HepG2 (cell line): ENCODE results near the gene SDK1. TPM values are rescaled to one million over a fixed set of nuclear protein-coding genes. Genes with fewer than 3 reads are reported as not detected.

Source experiments
- ATAC-seq: fragments of 200-7000 bp; cut with Tn5 transposase; 3 replicates; pipeline ENCODE4 v1.9.1; 2020; ENCODE audit warnings: mild to moderate bottlenecking, moderate library complexity
- BruUV-seq: library from RNA; stranded (reverse); fragments of 400-500 nt; replicated peaks from 2 replicates; lab custom pipeline; 2021; lab: Mats Ljungman, UMichigan
- CTCF ChIA-PET: fragments of 300-600 bp; formaldehyde crosslinking; extraction: SDS; loops from one replicate; lab custom pipeline; 2021; ENCODE audit warnings: low total read pairs, inconsistent platforms, low intra/inter-chr PET ratio; lab: Yijun Ruan, JAX
- POLR2A ChIA-PET: fragments of 350-600 bp; sonication (Branson Sonifier 250); formaldehyde crosslinking; loops from one replicate; lab custom pipeline; 2020; ENCODE audit warnings: antibody characterized with exemption, inconsistent platforms; lab: Yijun Ruan, JAX
- DNase-seq: peaks from one replicate; pipeline ENCODE4 v3.0.0-alpha.2; 2015; ENCODE audit warnings: low spot score
- FAIRE-seq: peaks from 3 replicates; lab custom pipeline; 2011; peaks lifted over from hg19 to GRCh38; lab: Jason Lieb, UNC
- H2AFZ ChIP-seq: one replicate; pipeline ENCODE4 v1.6.1; 2011; ENCODE audit warnings: low read length, inconsistent platforms
- H3K27ac ChIP-seq: fragments of 300-600 bp; 3 replicates; pipeline ENCODE4 v1.8.0; 2011; ENCODE audit warnings: mixed run types, mild to moderate bottlenecking, mixed read lengths, low read length, inconsistent platforms; ENCODE audit not compliant: insufficient read depth; ENCODE audit errors: extremely low read length
- H3K27me3 ChIP-seq, 2 experiments: fragments of 200-600 bp in 1 of 2; 2 replicates in 1 of 2; 3 replicates in 1 of 2; pipeline versions ENCODE4 v1.6.0 to v1.8.0; 2011; ENCODE audit warnings: low read length in 2 of 2, mild to moderate bottlenecking in 2 of 2, moderate library complexity in 2 of 2, inconsistent platforms in 1 of 2; ENCODE audit not compliant: insufficient read depth in 2 of 2, control insufficient read depth in 1 of 2
- H3K36me3 ChIP-seq, 2 experiments: fragments of 200-600 bp in 1 of 2; replicated peaks in 1 of 2; 2 replicates in 1 of 2; 3 replicates in 1 of 2; pipeline versions ENCODE4 v1.5.1 to v1.8.0; 2011; ENCODE audit warnings: low read length in 2 of 2, inconsistent platforms in 1 of 2; ENCODE audit not compliant: insufficient read depth in 2 of 2, control insufficient read depth in 1 of 2
- H3K4me1 ChIP-seq: 2 replicates; pipeline ENCODE4 v1.5.1; 2012; ENCODE audit warnings: low read length, inconsistent platforms; ENCODE audit not compliant: insufficient read depth
- H3K4me2 ChIP-seq: 2 replicates; pipeline ENCODE4 v1.6.0; 2011; ENCODE audit warnings: low read depth, low read length, inconsistent platforms
- H3K4me3 ChIP-seq, 3 experiments: fragments of 200-600 bp in 1 of 3; sonication (generic), shearing (Covaris generic) in 1 of 3; replicated peaks in 1 of 3; 2 replicates each; pipeline ENCODE4 v1.5.1; 2011 to 2016; ENCODE audit warnings: low read length in 3 of 3, inconsistent platforms in 2 of 3, low read depth in 2 of 3, mild to moderate bottlenecking in 2 of 3, control low read depth in 1 of 3, mixed read lengths in 1 of 3; ENCODE audit not compliant: insufficient read depth in 1 of 3
- H3K79me2 ChIP-seq: one replicate; pipeline ENCODE4 v1.6.1; 2011; ENCODE audit warnings: low read length, inconsistent platforms; ENCODE audit not compliant: insufficient read depth
- H3K9ac ChIP-seq: 2 replicates; pipeline ENCODE4 v1.6.0; 2011; ENCODE audit warnings: mild to moderate bottlenecking, low read depth, low read length, inconsistent platforms; ENCODE audit not compliant: insufficient read depth
- H3K9me3 ChIP-seq: 2 replicates; pipeline ENCODE4 v1.5.1; 2012; ENCODE audit warnings: mild to moderate bottlenecking, low read length
- H4K20me1 ChIP-seq: 2 replicates; pipeline ENCODE4 v1.6.0; 2011; ENCODE audit warnings: inconsistent platforms, mild to moderate bottlenecking, low read length, moderate library complexity; ENCODE audit not compliant: insufficient read depth
- CHCHD3 ChIP-seq: sonication (generic); formaldehyde crosslinking; IDR thresholded peaks from 2 replicates; pipeline ENCODE4 v1.8.0; 2022; ENCODE audit warnings: mild to moderate bottlenecking, missing genetic modification reagents, moderate library complexity
- ELF3 ChIP-seq: IDR thresholded peaks from 2 replicates; pipeline ENCODE4 v1.6.1; 2016; ENCODE audit warnings: missing genetic modification reagents, missing compliant biosample characterization
- GATAD1 ChIP-seq: IDR thresholded peaks from 2 replicates; pipeline ENCODE4 v1.6.1; 2016; ENCODE audit warnings: missing genetic modification reagents, missing compliant biosample characterization
- IRF2 ChIP-seq: IDR thresholded peaks from 2 replicates; pipeline ENCODE4 v1.6.1; 2018; ENCODE audit warnings: missing genetic modification reagents, missing compliant biosample characterization
- MAFF ChIP-seq: IDR thresholded peaks from 2 replicates; pipeline ENCODE4 v1.6.1; 2011; ENCODE audit warnings: low read depth, low read length, improper control_type of control experiment
- MXI1 ChIP-seq: IDR thresholded peaks from 3 replicates; pipeline ENCODE4 v1.6.1; 2012; ENCODE audit warnings: low read depth, low read length, inconsistent platforms, borderline replicate concordance
- NFKB2 ChIP-seq: sonication (generic); formaldehyde crosslinking; IDR thresholded peaks from 2 replicates; pipeline ENCODE4 v1.4.0; 2020; ENCODE audit warnings: missing genetic modification reagents, borderline replicate concordance
- PCBP2 ChIP-seq: fragments of 200-400 bp; formaldehyde crosslinking; optimal IDR thresholded peaks from 2 replicates; pipeline ENCODE3; 2018; ENCODE audit warnings: low read length, low read depth; ENCODE audit not compliant: poor library complexity, severe bottlenecking
- ZC3H4 ChIP-seq: sonication (generic); formaldehyde crosslinking; IDR thresholded peaks from 2 replicates; pipeline ENCODE4 v1.4.0; 2020; ENCODE audit warnings: missing genetic modification reagents, borderline replicate concordance
- ZFP36L1 ChIP-seq: sonication (generic); formaldehyde crosslinking; IDR thresholded peaks from 2 replicates; pipeline ENCODE4 v1.8.0; 2022; ENCODE audit warnings: mild to moderate bottlenecking, missing genetic modification reagents, moderate library complexity
- ZKSCAN8 ChIP-seq: IDR thresholded peaks from 2 replicates; pipeline ENCODE4 v1.6.1; 2016; ENCODE audit warnings: borderline replicate concordance, missing genetic modification reagents, missing compliant biosample characterization
- ZNF34 ChIP-seq: sonication (generic); formaldehyde crosslinking; IDR thresholded peaks from 2 replicates; pipeline ENCODE4 v1.4.0; 2020; ENCODE audit warnings: mild to moderate bottlenecking, missing genetic modification reagents, borderline replicate concordance
- ZNF746 ChIP-seq: sonication (generic); formaldehyde crosslinking; IDR thresholded peaks from 2 replicates; pipeline ENCODE4 v1.8.0; 2022; ENCODE audit warnings: mild to moderate bottlenecking, missing genetic modification reagents
- ZNF772 ChIP-seq: sonication (generic); formaldehyde crosslinking; IDR thresholded peaks from 2 replicates; pipeline ENCODE4 v1.5.0; 2020; ENCODE audit warnings: mild to moderate bottlenecking, missing genetic modification reagents
- ZNF850 ChIP-seq: sonication (generic); formaldehyde crosslinking; conservative IDR thresholded peaks from 2 replicates; pipeline ENCODE4 v1.9.0; 2021; ENCODE audit warnings: mild to moderate bottlenecking, missing genetic modification reagents
- ZNF879 ChIP-seq: sonication (generic); formaldehyde crosslinking; IDR thresholded peaks from 2 replicates; pipeline ENCODE4 v1.8.1; 2023; ENCODE audit warnings: missing genetic modification reagents
- ZSCAN9 ChIP-seq: IDR thresholded peaks from 2 replicates; pipeline ENCODE4 v1.6.1; 2016; ENCODE audit warnings: borderline replicate concordance
- WGBS: methylation state at CpG from one replicate; pipeline ENCODE4 v1.1.6; 2017; ENCODE audit warnings: low lambda C conversion rate; 5-methylcytosine and 5-hydroxymethylcytosine counted together
- in situ Hi-C: cut with HindIII; loops from 2 replicates; pipeline ENCODE4 v1.10.0; 2017; ENCODE audit warnings: low pct_unique_long_range_greater_than_20kb; ENCODE audit not compliant: extremely low pct_ligation_motif_present
- intact Hi-C: fragments of 100-400 bp; cut with micrococcal nuclease; formaldehyde crosslinking; loops from one replicate; pipeline ENCODE4 v1.10.0; 2022; ENCODE audit not compliant: unreplicated experiment
- polyA plus RNA-seq, 8 experiments: library from polyadenylated mRNA; depleted of rRNA in 3 of 8; stranded (reverse) in 7 of 8; unstranded in 1 of 8; fragments of >200 nt; fragmentation: Illumina TruSeq in 4 of 8; extraction: Trizol in 4 of 8; gene quantifications; 2 replicates each; pipeline versions ENCODE4 v1.2.1 to v1.2.3, GENCODE V29; 2011 to 2016; ENCODE audit warnings: low read depth in 4 of 8, missing spikeins in 1 of 8, mixed read lengths in 1 of 8; ENCODE audit not compliant: insufficient read depth in 1 of 8
- total RNA-seq, 5 experiments: library from RNA; depleted of rRNA; stranded (reverse); fragments of >200 nt; fragmentation: Illumina TruSeq; extraction: Trizol; gene quantifications; 2 replicates each; pipeline ENCODE4 v1.2.3, GENCODE V29; 2016; ENCODE audit warnings: low read depth in 1 of 5
- TF ChIP-seq, protein P1 (sequence below): sonication (generic); formaldehyde crosslinking; conservative IDR thresholded peaks from 2 replicates; pipeline ENCODE4 v1.4.0; 2020; ENCODE audit warnings: missing genetic modification reagents
- TF ChIP-seq, protein P2 (sequence below): sonication (generic); formaldehyde crosslinking; IDR thresholded peaks from 2 replicates; pipeline ENCODE4 v1.4.0; 2020; ENCODE audit warnings: missing genetic modification reagents

Gene SDK1
- total and polyA plus RNA-seq, 2 of the 13 experiments (the other 11 are each of a cell fraction or from before 2014, with no cell fraction given): 0.35 to 2.4 TPM

DNA sequence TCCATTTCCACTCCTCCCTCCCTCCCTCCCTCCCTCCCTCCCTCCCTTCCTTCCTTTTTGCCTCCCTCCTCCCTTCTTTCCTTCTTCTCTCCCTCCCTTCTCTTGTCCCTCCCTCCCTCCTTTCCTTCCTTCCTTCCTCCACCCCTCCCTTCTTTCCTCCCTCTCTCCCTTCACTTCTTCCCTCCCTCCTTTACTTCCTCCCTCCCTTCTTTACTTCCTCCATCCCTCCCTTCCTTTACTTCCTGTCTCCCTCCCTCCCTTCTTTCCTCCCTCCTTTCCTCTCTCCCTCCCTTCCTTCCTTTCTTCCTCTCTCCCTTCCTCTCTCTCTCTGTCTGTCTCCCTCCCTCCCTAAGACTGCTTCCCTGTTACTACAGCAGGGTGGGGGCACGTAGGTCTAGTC, 782.5 kb downstream of the SDK1 start:
- 79% methylated on average over 1 of the region's 1 CpG for WGBS
- ChIA-PET POLR2A (no interaction called here), CTCF (no interaction called here)
- TF ChIP-seq ZNF746 (no peak), PCBP2 (peak; percentile 83)
- H3K4me1 ChIP-seq: no peaks in the 10 kb centered on the region
- no peak overlapping the region for H3K27ac ChIP-seq
- DNase-seq (no peak), FAIRE-seq (peak; percentile 23), ATAC-seq (no peak)
- H3K36me3 ChIP-seq: no peaks in the 10 kb centered on the region
- no peaks in the 10 kb centered on the region for H3K79me2 ChIP-seq
- no peak overlapping the region for H2AFZ ChIP-seq
- in situ Hi-C loops: no loop called here
- H3K9me3 ChIP-seq: no peaks in the 10 kb centered on the region
- H3K4me3 ChIP-seq: no peak overlapping the region
- H3K27me3 ChIP-seq: no peaks in the 10 kb centered on the region
- no TSS peak for BruUV-seq
- no peak overlapping the region for H3K4me2 ChIP-seq
- H4K20me1 ChIP-seq: no peaks in the 10 kb centered on the region
- no peak overlapping the region for H3K9ac ChIP-seq
- intact Hi-C loops: no loop called here

DNA sequence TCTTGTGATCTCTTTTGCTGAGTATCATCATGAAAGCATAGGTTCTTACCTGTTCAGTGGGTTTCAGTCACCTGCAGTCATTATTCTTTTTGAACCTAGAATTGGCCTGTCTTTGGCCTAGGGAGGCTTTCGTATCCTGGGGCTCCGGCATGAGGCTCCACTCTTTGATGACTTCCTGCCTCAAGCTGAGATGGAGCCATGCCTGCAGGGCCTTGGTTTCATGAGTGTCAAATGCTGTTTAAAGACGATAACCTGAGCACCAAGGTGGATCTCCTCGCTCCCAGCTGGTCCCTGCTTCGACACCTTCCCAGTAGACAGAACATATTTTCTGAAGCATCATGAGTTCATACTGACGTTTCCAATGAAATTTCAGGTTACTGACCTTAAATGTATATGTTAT, 783.2 kb downstream of the SDK1 start:
- no peaks in the 10 kb centered on the region for H3K79me2 ChIP-seq
- in situ Hi-C loops: no loop called here
- no peak overlapping the region for H3K9ac ChIP-seq
- intact Hi-C loops: no loop called here
- FAIRE-seq (no peak), DNase-seq (no peak), ATAC-seq (no peak)
- H3K4me1 ChIP-seq: no peaks in the 10 kb centered on the region
- CTCF ChIA-PET: no interaction called here
- H3K4me2 ChIP-seq: no peak overlapping the region
- no peaks in the 10 kb centered on the region for H4K20me1 ChIP-seq
- WGBS: 88% methylated on average over 6 of the region's 6 CpGs
- no peaks in the 10 kb centered on the region for H3K36me3 ChIP-seq
- POLR2A ChIA-PET: no interaction called here
- no peaks in the 10 kb centered on the region for H3K27me3 ChIP-seq
- no peak overlapping the region for H3K27ac ChIP-seq
- BruUV-seq: no TSS peak
- no peak overlapping the region for H2AFZ ChIP-seq
- no peaks in the 10 kb centered on the region for H3K9me3 ChIP-seq
- no peak overlapping the region for H3K4me3 ChIP-seq
- no peak for TF ChIP-seq ZNF34 (CRISPR knock-in tag)
- no peak for TF ChIP-seq ZNF879 (CRISPR knock-in tag)
- TF ChIP-seq IRF2 (CRISPR knock-in tag): no peak
- TF ChIP-seq, protein P1, sequence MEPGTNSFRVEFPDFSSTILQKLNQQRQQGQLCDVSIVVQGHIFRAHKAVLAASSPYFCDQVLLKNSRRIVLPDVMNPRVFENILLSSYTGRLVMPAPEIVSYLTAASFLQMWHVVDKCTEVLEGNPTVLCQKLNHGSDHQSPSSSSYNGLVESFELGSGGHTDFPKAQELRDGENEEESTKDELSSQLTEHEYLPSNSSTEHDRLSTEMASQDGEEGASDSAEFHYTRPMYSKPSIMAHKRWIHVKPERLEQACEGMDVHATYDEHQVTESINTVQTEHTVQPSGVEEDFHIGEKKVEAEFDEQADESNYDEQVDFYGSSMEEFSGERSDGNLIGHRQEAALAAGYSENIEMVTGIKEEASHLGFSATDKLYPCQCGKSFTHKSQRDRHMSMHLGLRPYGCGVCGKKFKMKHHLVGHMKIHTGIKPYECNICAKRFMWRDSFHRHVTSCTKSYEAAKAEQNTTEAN (CRISPR knock-in tag): no peak
- TF ChIP-seq MXI1: no peak
- TF ChIP-seq ZC3H4: no peak
- TF ChIP-seq, protein P2, sequence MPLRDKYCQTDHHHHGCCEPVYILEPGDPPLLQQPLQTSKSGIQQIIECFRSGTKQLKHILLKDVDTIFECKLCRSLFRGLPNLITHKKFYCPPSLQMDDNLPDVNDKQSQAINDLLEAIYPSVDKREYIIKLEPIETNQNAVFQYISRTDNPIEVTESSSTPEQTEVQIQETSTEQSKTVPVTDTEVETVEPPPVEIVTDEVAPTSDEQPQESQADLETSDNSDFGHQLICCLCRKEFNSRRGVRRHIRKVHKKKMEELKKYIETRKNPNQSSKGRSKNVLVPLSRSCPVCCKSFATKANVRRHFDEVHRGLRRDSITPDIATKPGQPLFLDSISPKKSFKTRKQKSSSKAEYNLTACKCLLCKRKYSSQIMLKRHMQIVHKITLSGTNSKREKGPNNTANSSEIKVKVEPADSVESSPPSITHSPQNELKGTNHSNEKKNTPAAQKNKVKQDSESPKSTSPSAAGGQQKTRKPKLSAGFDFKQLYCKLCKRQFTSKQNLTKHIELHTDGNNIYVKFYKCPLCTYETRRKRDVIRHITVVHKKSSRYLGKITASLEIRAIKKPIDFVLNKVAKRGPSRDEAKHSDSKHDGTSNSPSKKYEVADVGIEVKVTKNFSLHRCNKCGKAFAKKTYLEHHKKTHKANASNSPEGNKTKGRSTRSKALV (CRISPR knock-in tag): no peak
- TF ChIP-seq NFKB2 (CRISPR knock-in tag): no peak
- TF ChIP-seq MAFF: no peak
- TF ChIP-seq ZSCAN9 (CRISPR knock-in tag): no peak
- TF ChIP-seq CHCHD3 (CRISPR knock-in tag): no peak
- no peak for TF ChIP-seq GATAD1 (CRISPR knock-in tag)
- TF ChIP-seq ZFP36L1 (CRISPR knock-in tag): no peak
- TF ChIP-seq ZNF850 (CRISPR knock-in tag): no peak
- no peak for TF ChIP-seq ZKSCAN8 (CRISPR knock-in tag)
- TF ChIP-seq ZNF772 (CRISPR knock-in tag): no peak
- TF ChIP-seq ELF3: no peak
